HepG2 (cell line): ENCODE results near the gene LCN12.
A peak's percentile ranks its signal among the peaks of the same experiment; 100 is the strongest.

Experiments used
- ARID2 ChIP-seq: sonication (generic); formaldehyde crosslinking; IDR thresholded peaks from 2 replicates; pipeline ENCODE4 v1.8.1; 2022; ENCODE audit warnings: mild to moderate bottlenecking, missing genetic modification reagents, borderline replicate concordance
- GATA4 ChIP-seq: sonication (generic); IDR thresholded peaks from 2 replicates; pipeline ENCODE4 v1.6.1; 2016; ENCODE audit warnings: antibody characterized with exemption, low read depth, borderline replicate concordance
- NFYB ChIP-seq: sonication (generic); formaldehyde crosslinking; IDR thresholded peaks from 2 replicates; pipeline ENCODE4 v1.4.0; 2020; ENCODE audit warnings: missing genetic modification reagents
- POLR2A ChIP-seq, 2 experiments: IDR thresholded peaks; 2 replicates each; pipeline ENCODE4 v1.6.1; 2011; ENCODE audit warnings: low read depth in 2 of 2, low read length in 2 of 2, mild to moderate bottlenecking in 1 of 2, moderate library complexity in 1 of 2; ENCODE audit not compliant: insufficient read depth in 1 of 2
- POLR2AphosphoS5 ChIP-seq: IDR thresholded peaks from 2 replicates; pipeline ENCODE4 v1.6.1; 2012; ENCODE audit warnings: low read depth, low read length
- TBP ChIP-seq: sonication (generic); formaldehyde crosslinking; IDR thresholded peaks from 2 replicates; pipeline ENCODE4 v1.5.0; 2020; ENCODE audit warnings: missing genetic modification reagents
- THRA ChIP-seq: sonication (generic); formaldehyde crosslinking; IDR thresholded peaks from 2 replicates; pipeline ENCODE4 v1.4.0; 2020; ENCODE audit warnings: missing genetic modification reagents, borderline replicate concordance
- YY1 ChIP-seq: IDR thresholded peaks from 2 replicates; pipeline ENCODE4 v1.6.1; 2011; ENCODE audit warnings: low read length, low read depth, moderate library complexity, mild to moderate bottlenecking; ENCODE audit not compliant: insufficient read depth, insufficient replicate concordance
- ZBTB2 ChIP-seq: sonication (generic); formaldehyde crosslinking; IDR thresholded peaks from 2 replicates; pipeline ENCODE4 v1.8.0; 2022; ENCODE audit warnings: low read depth, missing genetic modification reagents
- ZFY ChIP-seq: sonication (generic); formaldehyde crosslinking; IDR thresholded peaks from 2 replicates; pipeline ENCODE4 v1.4.0; 2020; ENCODE audit warnings: missing genetic modification reagents
- ZHX2 ChIP-seq, 2 experiments: sonication (generic) in 1 of 2; formaldehyde crosslinking in 1 of 2; IDR thresholded peaks; 2 replicates each; pipeline versions ENCODE4 v1.6.1 to v1.9.0; 2014 to 2022; ENCODE audit warnings: antibody characterized with exemption in 1 of 2, borderline replicate concordance in 1 of 2, inconsistent platforms in 1 of 2, low read depth in 1 of 2, missing genetic modification reagents in 1 of 2
- ZNF513 ChIP-seq: sonication (generic); formaldehyde crosslinking; conservative IDR thresholded peaks from 2 replicates; pipeline ENCODE4 v1.5.0; 2020; ENCODE audit warnings: missing genetic modification reagents
- ZNF704 ChIP-seq: sonication (generic); formaldehyde crosslinking; IDR thresholded peaks from 2 replicates; pipeline ENCODE4 v1.8.1; 2023; ENCODE audit warnings: mild to moderate bottlenecking, inconsistent platforms, moderate library complexity, missing genetic modification reagents, borderline replicate concordance

GRCh38 chr9:136991993-136992818, 40.1 kb downstream of the LCN12 start, which contains the start of gene PAXX:
- TF ChIP-seq ZBTB2 (CRISPR knock-in tag) (peak; percentile 24; the same call in 1 of the 2 replicates), ZNF704 (CRISPR knock-in tag) (0 out of 2 replicates have a peak, but pooled peaks have one; percentile 45), THRA (CRISPR knock-in tag) (no peak), YY1 (peak; percentile 72), GATA4 (no peak), ZNF513 (CRISPR knock-in tag) (no peak), POLR2AphosphoS5 (no peak), ZFY (CRISPR knock-in tag) (peak; percentile 82), TBP (CRISPR knock-in tag) (no peak), NFYB (CRISPR knock-in tag) (no peak), ZHX2 (IDR thresholded peaks at IDR 0.05; ENCODE audit: low read depth) (no peak), ZHX2 (CRISPR knock-in tag; IDR thresholded peaks at IDR 0.05; ENCODE audit: borderline replicate concordance) (no peak), POLR2A (IDR thresholded peaks at IDR 0.05; ENCODE audit: insufficient read depth in 1 of 2, low read depth in 2 of 2, low read length in 2 of 2) (peak in 1 of 2 experiments; percentile 62; a peak in 2 of 4 replicates), ARID2 (CRISPR knock-in tag) (no peak)
